ENCODE results near the gene EOGT.

EOGT gene

DNA sequence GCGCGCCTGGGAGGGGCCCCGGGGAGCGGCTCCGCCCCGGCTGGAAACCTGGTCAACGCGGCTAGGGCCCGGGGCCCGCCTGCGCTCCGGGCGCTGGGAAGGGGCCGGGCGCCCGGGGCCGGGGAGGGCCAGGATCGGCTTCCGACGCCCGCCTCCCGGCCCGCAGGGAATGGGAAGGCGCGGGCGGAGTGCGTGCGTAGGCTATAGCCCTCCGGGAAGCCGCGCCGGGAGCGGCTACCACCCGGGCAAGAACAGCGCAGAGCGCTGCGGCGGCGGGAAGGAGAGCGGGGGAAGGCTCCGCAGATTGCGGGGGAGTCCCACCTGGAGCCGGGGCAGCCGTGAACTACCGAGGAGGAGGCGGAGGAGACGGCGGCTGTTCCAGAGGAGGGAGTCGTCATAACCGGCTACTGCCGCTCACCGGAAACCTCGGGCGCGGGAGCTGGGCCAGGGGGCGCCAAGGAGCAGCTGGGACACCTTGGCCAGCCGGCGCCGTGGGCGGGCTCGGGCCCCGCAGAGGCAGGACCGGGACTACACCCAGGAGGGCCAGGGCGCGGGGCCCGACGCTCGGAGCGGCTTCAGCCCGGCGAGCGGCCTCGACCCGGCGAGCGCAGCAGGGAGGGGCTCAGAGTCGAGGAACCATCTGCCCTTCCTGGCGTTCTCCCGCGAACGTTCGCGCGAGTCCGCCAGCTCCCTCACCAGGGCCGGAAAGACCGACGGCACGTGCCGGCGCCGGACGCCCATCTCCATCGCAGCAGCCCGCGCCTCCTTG is at the start of gene EOGT:
TSS of gene EOGT (minus strand) at position 432 of the 769 bp plus-strand sequence. CDS start 3,838 bp downstream, outside the sequence.
- peak; percentile 17 for DNase-seq

DNA sequence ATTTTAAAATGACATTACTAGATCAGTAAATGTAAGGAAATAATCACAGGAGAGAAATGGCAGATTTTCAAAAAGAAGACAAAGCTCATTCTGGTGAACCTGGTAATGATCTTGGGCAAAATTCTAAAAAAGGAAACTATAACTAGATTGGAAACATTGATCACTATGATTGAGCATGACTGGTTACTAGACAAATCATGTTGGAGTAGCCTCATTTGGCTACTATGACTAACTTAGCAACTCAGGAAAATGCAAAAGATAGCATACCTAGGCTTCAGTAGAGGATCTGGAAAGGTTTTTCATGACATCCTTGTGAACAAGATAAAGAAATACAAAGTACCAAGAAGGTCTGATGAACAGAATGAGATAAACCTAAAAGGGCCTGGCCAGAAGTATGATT is 46.2 kb upstream of the EOGT start:
- no peak for DNase-seq

DNA sequence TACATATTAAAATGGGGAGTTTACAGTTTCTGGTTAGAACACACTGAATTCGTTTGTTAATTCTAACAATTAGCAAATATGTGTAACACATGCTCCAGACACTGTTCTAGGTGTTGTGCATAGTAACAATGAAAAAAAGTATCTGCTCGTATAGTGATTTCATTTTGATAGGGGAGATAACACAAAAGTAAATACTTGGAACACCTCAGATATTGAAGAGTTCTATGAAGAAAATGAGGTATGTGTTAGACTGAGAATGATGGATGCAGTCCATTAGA is 45.4 kb upstream of the EOGT start:
- no peak for DNase-seq

DNA sequence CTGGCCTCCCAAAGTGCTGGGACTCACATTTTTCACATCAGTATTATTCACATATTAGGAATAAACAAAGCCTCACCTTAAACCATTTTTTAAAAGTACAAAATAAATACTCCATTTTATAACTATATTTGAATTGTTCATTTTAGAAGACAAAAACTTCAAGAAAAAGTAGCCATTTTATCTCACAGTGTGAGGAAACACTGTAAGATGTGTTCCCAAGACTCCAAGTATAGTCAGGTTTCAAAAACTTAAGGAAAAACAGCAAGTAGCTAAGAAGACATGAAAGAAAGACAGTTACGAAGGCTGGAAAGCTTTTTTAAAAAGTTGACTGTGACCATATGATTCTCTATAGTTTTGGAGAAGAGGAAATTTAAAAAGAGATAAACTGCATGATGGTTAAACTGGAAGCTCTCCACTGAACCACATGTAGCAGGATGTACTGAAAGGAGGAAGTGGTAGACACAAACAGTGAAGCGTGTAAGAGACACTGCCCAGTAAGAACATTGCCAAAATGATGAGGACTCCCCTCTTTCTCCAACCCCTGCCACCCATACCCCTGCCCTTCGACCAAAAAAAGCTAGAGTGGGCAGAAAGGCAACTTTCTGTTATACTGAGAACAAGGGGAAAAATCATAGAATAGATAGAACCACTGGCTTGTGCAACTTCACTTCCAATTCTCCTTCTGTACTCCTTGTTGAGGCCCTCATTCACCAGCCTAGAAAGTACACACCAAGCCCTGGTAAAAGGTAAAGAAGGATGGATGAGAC is 44.9 kb upstream of the EOGT start:
- no peak for DNase-seq

DNA sequence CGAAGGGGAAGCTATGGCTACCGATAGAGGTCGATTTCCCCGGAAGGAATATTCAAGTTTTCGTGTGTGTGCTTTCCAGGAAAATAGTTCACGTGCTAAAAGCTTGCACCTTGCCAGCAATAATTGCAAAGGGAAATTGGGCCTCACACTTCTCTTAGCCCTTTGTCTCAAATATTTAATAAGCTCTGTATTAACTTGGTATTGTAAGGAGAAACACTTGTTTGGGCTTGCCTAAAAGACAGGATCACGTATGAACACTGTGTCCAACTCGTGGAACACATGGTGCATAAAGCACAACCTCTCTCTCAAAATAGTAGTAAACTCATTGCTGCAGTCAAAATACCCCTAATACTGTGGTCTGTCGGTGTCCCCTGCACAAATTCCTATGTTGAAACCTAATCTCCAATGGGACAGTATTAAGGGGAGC is 39.0 kb upstream of the EOGT start:
- no peak for DNase-seq

DNA sequence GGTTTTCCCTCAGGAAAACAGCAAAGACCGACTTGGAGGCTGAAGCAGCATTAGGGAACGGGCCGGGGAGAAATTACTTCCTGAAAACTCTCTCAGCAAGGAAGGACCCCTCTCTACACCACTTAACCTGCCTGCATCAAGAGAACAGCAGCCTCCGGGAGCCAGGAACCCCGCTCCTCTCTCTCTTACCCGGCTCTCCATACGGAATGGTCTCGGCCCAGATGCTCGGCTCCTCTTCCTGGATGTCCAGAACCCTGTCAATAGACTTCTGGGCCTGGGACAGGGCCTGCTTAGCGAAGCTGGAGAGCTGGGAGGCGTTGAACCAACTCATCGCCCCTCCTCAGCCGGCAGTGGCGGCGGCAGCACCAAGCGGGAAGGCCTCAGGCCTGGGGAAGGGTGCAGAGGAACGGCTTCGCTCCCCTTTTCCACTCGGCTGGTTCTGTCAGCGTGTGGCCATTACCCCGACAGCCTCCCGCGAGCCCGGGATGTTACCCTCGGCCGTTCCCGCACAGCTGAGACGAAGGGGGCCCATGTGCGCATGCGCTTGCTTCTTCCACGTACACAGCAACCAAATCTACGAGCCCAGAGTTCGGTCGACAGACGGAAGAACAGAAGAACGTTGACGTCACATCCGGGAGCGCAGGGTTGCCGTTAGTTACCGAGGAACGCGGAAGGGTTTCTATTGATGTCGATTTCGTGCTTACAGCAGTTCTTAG is 38.4 kb upstream of the EOGT start, which contains the start of gene TMF1:
TSS of gene TMF1 (minus strand) at position 578 of the 716 bp plus-strand sequence. CDS start at position 331, 247 bp downstream.
- no peak for DNase-seq

DNA sequence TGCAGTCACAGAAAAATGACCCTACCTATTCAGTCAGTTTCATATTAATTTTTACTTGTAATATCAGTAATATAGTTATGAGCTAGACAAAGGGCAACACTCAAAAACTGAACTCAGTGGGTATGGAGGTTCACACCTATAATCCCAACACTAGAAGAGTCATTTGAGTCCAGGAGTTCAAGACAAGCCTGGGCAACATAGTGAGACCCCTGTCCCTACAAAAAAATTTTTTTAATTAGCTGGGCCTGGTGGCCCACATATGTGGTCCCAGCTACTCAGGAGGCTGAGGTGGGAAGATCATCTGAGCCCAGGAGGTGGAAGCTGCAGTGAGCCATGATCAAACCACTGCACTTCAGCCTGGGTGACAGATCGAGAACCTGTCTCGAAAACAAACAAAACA is 35.5 kb upstream of the EOGT start:
- DNase-seq: no peak

DNA sequence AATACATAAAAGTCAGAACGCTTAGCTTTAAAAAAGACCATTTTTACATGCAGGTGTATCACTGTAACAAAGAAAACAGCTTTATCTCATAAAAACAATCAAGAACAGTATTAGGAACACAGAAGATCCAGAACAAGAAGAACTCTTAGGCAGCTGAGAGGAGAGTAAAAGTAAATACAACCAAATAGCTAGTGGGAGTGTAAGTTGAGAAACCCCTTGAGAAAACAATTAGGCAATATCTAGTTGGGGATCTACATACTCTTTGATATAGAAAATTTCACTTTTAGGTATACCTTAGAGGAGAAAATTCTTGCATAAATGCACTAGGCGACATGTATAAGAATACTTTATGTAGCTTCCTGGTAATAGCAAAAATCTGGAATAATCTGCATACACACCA is 31.1 kb upstream of the EOGT start:
- no peak for DNase-seq

DNA sequence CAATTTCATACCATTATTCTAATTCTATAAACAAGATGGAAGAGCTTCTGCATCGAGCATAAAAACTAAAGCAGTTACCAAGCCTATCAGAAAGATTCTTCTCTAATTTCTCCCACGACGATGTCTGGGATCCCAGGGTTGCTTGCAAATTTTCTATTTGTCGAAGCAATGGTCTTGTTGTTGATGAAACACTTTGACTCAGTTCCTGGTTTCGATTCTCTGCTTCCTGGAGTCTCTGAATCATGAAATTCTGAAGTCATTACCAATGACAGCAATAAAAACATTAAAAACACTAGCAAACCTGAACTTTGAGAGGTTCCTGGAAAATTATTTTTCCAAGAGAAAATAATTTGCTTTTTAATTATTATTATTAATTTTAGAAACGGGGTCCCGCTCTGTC is 20.0 kb upstream of the EOGT start:
- DNase-seq: no peak

DNA sequence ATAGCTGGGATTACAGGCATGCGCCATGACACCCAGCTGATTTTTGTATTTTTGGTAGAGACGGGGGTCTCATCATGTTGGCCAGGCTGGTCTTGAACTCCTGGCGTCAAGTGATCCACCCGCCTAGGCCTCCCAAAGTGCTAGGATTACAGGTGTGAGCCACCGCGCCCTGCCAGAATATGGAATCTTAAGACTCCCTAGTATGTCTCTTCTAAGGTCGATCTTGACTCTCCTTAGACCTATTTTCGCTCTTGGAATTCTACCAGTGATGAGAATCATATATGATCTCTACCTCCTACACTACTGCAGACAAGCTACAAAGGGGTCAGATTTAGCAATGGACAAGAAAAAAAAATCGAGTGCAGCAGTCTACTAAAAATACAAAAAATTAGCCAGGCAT is 19.3 kb upstream of the EOGT start:
- no peak for DNase-seq

DNA sequence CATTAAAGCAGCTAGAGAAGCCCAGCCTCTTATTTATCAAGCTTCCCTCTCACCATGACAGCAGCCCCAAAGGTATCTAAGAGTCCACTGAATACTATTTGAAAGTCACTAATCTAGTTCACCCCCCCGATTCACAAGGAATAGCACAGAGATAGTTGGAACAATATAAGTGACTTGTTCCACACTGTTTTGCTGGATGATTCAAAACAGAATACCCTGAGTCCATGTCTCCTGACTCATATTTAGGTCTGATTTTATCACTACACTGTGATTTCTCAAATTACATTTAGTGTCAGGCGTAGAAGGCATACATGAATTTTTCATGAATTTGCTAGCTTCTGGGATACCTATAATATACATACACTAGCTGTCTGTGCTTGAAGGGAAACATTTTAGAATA is 18.7 kb upstream of the EOGT start:
- no peak for DNase-seq

DNA sequence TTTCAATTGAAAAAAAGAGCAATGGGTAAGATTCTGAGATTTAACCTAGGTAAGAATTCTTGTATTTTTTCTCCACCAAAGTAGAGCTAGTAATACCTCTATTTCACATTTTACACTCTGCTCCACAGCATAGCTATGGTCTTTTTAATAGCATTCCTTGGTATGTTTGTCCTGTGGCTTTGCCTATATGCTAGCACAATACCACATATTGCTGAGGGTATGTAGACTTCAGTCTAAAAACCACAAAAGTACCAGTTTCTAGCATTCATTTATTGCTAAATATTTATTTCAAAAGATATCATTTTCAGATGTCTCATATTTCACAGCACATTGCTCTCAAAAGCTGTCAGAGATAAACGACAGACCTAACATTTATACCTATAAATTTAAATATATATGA is 18.2 kb upstream of the EOGT start:
- no peak for DNase-seq

DNA sequence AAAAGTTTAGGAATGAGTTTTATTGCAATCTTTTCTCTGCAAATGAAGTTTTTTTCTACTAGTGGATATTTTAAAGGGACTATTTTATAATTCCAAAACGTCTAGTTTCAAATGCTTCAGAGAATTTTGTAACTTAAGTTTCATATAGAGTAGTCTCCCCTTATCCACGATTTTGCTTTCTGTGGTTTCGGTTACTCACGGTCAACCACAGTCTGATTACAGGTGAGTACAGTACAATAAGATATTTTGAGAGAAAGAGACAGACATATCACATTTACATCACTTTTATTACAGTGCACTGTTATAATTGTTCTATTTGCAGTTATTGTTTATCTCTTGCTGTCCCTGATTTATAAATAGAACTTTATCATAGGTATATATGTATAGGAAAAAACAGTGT is 7.4 kb upstream of the EOGT start:
- no peak for DNase-seq

DNA sequence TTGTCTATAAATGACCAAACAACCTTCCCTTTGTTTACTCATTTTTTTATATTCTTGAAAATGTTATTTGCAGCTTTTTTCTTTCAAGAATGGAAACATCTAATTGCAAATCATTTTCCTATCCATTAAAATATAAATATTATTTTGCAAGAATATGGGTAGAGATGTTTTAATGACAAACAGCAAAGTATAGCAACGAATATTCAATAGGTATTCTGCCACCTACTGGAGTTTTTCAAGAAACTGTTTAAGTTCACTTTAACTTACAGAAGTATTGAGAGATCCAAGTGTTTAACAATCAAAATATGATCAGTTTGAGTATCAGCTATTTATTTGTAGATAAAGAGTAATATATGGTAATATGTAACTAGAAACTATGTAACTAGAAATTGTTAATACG is 6.9 kb upstream of the EOGT start:
- no peak for DNase-seq

DNA sequence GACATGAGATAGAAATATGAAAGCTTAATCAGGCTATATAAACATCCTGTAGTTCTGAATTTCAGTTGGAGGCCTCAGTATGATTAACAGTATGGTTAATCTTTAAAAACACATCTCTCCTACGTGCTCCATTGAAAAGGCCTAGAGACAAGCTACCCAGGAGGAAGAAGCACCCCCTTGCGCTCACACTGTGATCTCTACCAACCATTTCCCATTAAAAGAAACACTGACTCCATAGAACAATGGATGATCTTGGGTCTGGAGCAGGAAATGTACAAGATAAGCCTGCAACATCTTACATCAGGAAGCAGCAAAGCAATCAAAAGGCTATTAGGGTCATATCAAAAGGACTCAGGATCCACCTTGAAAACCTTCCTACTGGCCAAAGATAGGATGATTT is 3.4 kb upstream of the EOGT start:
- DNase-seq: no peak

DNA sequence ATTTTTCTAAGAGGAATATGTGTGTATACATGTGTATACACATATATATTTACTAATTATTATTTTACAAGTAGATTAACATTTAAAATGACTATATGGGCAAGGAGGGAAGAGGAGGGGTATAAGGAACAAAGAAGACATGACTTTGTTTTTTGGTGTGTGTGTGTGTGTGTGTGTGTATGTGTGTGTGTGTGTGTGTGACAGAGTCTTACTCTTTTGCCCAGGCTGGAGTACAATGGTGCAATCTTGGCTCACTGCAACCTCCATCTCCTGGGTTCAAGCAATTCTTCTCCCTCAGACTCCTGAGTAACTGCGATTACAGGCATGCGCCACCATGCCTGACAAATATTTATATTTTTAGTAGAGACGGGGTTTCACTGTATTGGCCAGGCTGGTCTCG is 2.6 kb upstream of the EOGT start:
- no peak for DNase-seq

DNA sequence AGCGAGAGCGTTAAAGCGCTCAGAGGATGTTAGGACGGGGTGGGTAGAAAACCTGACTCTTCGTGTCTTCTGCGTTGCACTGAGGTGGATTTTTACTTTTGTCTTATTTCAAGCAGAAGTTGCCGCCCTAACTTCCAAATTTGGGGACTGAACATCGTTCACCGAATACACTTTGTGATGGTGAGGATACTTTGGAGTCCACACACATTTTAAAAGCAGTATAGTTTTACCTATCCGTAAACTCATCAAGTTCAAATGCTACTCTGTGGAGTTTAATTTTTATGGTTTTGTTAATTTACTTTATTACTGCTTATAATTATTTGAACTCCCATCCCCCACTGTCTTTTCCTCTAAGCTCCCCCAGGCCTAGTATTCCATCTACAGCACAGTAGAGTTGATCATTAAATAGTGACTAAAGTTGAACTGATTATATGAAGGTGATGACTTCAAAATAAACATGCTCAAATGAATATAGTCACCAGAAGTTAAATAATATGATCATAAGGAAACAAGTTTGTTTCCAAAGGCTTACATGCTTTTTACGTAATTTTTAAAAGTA is 617 bp upstream of the EOGT start:
- no peak for DNase-seq

DNA sequence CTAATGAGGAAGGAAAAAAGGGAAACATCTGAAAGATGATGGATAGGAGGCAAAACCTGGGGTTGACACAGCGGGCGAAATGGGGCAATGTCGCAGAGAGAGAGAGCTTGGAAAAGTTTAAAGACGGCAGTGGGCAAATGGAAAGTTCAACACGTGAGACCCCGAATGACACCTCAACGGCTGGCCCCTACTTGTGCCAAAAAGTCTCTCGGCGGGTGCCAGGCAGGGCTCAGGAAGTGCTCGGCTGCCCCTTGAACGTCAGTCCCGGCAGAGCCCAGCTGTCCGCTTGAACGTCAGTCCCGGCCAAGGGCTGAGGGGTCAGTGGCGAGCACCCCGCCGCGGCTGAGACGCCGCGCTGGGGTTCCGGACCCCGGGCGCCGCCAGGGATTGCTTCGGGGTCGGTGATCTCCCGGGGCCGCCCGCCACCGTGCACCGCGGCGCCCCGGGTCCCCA is 658 bp downstream of the EOGT start:
- no peak for DNase-seq

DNA sequence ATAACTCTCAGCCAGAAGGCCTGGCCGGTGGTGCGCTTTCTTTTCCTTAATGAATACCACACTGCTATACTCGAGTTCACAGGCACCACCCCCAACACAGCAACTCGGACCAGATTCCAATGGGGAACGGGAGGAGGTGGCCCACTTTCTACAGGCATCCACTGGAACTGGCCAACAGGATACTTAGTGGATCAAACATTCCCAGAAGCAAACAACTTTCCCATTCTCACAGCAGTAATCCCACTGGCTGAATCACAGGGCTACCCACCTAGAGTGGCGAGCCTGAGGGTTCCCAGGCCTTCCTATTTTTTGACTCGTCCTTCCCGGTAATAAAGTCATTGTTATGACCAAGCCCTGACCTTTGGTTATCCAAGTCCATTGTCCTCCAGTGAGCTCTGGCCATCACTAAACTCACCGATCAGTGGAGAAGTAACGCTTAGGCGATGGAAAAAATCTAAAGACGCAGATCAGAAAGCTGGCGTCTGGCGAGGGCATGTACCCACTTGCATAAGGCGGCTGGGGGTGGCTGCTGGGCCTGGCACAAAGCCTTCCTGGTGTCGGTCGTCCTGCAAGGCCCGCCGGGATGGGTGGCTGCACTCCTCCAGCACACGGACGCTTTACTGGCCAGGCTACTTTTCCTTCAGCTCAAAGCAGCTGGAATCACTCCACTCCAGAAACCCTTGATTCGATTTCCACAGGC is 1.2 kb downstream of the EOGT start:
- DNase-seq: no peak

DNA sequence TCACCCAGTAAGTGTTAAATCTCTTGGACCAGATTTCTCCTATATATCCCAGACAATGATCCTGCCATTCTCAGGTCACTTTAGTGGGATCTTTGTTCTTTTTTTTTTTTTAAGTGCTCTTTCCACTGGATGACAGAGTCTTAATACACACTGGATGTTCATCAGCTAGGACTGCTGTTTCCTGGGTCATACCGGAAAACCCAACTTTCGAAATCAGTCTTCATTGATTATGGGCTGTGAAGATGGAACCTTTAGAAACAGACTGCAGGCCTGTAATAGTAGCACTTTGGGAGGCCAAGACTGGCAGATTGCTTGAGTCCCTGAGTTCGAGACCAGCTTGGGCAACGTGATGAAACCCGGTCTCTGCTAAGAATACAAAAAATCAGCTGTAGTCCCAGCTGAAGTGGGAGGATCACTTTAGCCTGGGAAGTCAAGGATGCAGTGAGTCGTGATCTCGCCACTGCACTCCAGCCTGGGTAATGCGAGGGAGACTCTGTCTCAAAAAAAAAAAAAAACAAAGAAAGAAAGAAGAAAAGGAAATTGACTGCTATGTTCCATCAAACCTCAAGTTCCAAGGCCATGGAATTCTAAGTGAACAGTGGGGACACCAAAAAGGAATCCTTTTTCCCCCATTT is 2.3 kb downstream of the EOGT start:
- no peak for DNase-seq

DNA sequence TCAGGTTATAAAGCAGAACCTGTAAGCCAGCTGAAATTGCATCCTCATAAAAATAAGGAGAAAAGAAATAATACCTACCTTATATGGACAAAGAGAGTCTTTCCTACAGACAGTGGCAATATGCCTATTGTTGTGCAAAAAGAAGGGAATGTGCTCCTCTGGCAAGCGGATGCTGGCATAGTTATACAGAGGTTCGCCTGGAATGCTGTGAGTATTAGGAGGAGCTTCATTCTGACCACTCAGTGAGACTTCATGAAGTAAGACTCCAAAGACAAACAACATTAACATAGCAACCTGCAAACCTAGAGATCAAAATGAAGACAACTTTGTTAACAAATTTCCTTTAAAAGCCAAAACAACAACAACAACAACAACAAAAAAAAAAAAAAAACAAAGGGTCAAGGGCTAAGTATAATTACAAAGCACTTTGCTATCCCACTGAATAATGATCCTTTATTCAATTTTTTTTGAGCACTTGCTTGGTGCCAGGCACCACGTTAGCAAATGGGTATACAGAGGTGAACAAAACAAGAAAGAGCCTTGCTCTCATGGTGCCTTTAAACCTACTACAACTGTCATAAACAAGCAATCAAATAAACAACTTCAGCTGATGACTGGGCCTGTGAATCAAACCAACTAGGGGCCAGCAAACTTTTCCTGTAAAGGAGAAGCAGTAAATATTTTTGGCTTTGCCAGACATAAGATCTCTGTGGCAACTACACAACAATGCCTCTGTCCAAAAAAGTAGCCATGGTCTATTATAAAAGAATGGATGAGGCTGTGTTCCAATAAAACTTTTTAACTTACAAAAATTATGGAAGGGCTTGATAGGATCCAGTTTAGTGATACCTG is 3.7 kb downstream of the EOGT start:
- DNase-seq: no peak

Data from NCI-H510A (cell line).